Fibroblast of skin of right biceps (primary cell): Measurements from ENCODE around the gene GNA12.
"Not testable (repeated sequence)": the region's sequence is repeated elsewhere in the genome, so short reads cannot be mapped to it uniquely, and the experiment has no call there.

Experiments
- DNase-seq: peaks from one replicate; pipeline ENCODE4 v3.0.0-alpha.2; 2013

Gene GNA12

GRCh38 chr7:2774935-2775334 lies 69.2 kb downstream of the GNA12 start:
- no peak for DNase-seq

GRCh38 chr7:2774280-2774679 lies 69.8 kb downstream of the GNA12 start:
- DNase-seq, result no peak

GRCh38 chr7:2773608-2774007 lies 70.5 kb downstream of the GNA12 start:
- no peak for DNase-seq

- no peak for DNase-seq
Measured at GRCh38 chr7:2771274-2771731, 72.8 kb downstream of the GNA12 start.

GRCh38 chr7:2764621-2765020 lies 79.5 kb downstream of the GNA12 start:
- DNase-seq, result no peak

- DNase-seq, result no peak
Measured at GRCh38 chr7:2763597-2763996, 80.5 kb downstream of the GNA12 start.

- DNase-seq, result no peak
Measured at GRCh38 chr7:2761801-2762497, 82.2 kb downstream of the GNA12 start.

- no peak for DNase-seq
Measured at GRCh38 chr7:2761131-2761624, 82.9 kb downstream of the GNA12 start.

- DNase-seq, result peak; percentile 53
Measured at GRCh38 chr7:2760098-2760889, 83.8 kb downstream of the GNA12 start.

GRCh38 chr7:2759736-2760097 lies 84.4 kb downstream of the GNA12 start:
- no peak for DNase-seq

- DNase-seq, result no peak
Measured at GRCh38 chr7:2758673-2759616, 85.2 kb downstream of the GNA12 start.

GRCh38 chr7:2757904-2758672 lies 86.0 kb downstream of the GNA12 start:
- peak; percentile 99 for DNase-seq

GRCh38 chr7:2757361-2757903 lies 86.7 kb downstream of the GNA12 start:
- no peak for DNase-seq

- DNase-seq, result no peak
Measured at GRCh38 chr7:2755531-2755930, 88.6 kb downstream of the GNA12 start.

- no peak for DNase-seq
Measured at GRCh38 chr7:2754912-2755311, 89.2 kb downstream of the GNA12 start.

- DNase-seq, result no peak
Measured at GRCh38 chr7:2754086-2754485, 90.0 kb downstream of the GNA12 start.

GRCh38 chr7:2753148-2753547 lies 91.0 kb downstream of the GNA12 start:
- no peak for DNase-seq

GRCh38 chr7:2751086-2751485 lies 93.0 kb downstream of the GNA12 start:
- no peak for DNase-seq

GRCh38 chr7:2750004-2750407 lies 94.1 kb downstream of the GNA12 start:
- no peak for DNase-seq

- DNase-seq, result not testable (repeated sequence)
Measured at GRCh38 chr7:2748684-2749083, 95.4 kb downstream of the GNA12 start.

- not testable (repeated sequence) for DNase-seq
Measured at GRCh38 chr7:2743523-2744185, 100.5 kb downstream of the GNA12 start.
